Activated T-helper 1 cell treated with anti-CD3 and anti-CD28 coated beads, Interleukin-2, amount 50 U/mL, for 16 hours (primary cell): ENCODE measurements around the gene DENND5B.

Source experiments
- DNase-seq, 2 donors: peaks; one replicate each; pipeline ENCODE4 v3.0.0-alpha.2; 2020; ENCODE audit warnings: low read depth in 1 of 2, low spot score in 1 of 2

DENND5B gene

DNA sequence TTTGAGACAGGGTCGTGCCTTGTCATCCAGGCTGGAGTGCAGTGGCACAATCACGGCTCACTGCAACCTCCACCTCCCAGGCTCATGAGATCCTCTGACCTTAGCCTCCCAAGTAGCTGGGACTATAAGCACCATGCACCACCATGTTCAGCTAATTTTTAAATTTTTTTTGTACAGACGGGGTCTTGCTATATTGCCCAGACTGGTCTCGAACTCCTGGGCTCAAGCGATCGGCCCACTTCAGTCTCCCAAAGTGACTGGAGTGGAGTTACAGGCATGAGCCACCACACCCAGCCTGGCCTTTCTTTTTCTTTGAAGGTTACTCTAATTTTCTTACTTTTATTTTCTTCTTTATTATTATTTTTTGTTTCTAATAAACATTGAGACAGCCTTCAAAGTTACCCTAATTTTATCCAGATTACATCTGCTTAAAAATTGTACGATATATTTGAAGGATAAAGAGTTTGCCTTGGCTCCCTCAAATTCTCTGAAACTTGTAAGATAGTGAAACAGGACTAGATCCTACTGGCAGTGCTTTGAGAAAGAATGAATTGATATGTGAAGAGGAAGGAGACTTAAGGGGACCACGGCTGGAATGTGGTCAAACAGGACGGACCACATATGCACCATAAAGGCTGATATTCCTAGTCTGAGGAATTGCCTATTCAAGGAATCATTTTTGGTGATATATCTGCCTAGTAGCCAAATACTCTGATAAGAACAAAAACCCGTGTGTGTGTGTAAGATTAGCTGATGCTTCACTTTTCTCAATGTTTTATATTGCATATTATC, 250.9 kb downstream of the DENND5B start:
- DNase-seq, result no peak

DNA sequence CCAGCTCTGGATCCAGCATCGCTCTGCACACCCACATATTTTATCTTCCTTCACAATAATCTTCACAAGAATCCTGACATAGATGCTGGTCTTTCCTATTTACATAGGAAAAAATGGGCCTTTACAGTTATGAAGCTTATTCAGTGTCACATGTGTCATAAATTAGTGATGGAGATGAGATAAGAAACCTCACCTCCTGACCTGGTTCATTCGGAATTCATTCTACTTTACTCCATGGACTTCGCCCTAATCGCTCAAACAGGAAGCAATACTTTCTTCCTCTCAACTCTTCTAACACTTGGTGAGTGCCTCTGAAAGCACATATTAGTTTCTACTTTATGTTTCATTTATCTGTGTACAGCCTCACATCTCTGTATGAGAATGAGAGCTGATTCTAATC, 253.0 kb downstream of the DENND5B start:
- no peak for DNase-seq
